Measurements from ENCODE around the gene ARHGAP36.

DNA sequence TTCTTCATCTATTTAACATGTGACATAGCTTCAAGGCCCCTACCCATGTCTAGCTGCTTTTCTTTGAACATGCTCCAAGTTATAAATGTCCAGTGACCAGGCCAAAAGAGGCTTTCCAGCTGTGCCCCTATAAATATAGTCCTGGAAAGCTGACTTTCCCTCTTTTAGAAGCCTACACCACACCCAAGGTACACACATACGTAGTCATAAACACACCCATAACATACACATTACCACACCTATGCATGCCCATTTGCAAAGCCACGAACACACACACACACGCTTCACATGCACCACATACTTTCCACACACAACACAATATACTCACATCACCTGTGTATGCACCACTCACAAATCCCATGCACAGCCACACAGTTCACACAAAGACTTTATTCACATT is 2.0 kb downstream of the ARHGAP36 start:
- TF ChIP-seq, protein P1, sequence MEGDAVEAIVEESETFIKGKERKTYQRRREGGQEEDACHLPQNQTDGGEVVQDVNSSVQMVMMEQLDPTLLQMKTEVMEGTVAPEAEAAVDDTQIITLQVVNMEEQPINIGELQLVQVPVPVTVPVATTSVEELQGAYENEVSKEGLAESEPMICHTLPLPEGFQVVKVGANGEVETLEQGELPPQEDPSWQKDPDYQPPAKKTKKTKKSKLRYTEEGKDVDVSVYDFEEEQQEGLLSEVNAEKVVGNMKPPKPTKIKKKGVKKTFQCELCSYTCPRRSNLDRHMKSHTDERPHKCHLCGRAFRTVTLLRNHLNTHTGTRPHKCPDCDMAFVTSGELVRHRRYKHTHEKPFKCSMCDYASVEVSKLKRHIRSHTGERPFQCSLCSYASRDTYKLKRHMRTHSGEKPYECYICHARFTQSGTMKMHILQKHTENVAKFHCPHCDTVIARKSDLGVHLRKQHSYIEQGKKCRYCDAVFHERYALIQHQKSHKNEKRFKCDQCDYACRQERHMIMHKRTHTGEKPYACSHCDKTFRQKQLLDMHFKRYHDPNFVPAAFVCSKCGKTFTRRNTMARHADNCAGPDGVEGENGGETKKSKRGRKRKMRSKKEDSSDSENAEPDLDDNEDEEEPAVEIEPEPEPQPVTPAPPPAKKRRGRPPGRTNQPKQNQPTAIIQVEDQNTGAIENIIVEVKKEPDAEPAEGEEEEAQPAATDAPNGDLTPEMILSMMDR (IDR thresholded peaks at IDR 0.05), result no peak
- TF ChIP-seq POLR2A (IDR thresholded peaks at IDR 0.05), result no peak
